Measurements from ENCODE around the gene PHACTR1.
A peak's percentile ranks its signal among the peaks of the same experiment; 100 is the strongest.

The PHACTR1 gene

DNA sequence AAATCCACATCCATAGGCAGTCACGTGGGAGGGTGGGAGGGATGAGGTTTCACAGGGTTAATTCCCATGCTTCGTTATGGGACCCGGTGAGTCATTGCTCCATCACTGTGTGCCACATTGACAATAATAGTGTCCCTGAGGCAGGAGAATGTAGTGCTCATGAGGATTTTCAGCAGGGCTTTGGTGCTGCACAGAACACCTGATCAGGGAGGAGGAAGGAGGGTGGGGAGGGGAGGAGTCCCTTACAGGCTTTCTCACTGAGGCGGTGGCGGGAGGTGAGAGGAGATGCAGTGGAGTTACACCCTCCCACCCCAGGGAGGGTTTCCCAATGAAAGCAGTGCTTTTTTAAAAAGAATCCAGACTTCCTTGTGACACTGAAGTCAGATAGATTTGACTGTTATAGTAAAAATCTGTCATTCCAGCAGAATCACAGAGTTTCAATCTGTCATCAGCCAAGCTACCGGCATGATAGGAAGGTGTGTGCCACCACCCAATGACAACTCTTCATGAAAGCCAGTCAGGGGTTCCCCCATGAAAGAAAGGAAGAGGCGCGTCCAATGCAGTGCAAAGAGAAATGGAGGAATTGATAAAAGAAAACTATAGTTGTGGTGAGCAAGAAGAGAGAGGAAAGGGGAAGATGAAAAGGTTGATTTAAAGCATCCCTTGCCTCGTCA is 467.0 kb downstream of the PHACTR1 start:
- FAIRE-seq = no peak
- TF ChIP-seq POLR2A (IDR thresholded peaks at IDR 0.05; ENCODE audit: low read depth, low read length) = no peak
- no peak for DNase-seq (ENCODE audit: insufficient read length, low spot score)

DNA sequence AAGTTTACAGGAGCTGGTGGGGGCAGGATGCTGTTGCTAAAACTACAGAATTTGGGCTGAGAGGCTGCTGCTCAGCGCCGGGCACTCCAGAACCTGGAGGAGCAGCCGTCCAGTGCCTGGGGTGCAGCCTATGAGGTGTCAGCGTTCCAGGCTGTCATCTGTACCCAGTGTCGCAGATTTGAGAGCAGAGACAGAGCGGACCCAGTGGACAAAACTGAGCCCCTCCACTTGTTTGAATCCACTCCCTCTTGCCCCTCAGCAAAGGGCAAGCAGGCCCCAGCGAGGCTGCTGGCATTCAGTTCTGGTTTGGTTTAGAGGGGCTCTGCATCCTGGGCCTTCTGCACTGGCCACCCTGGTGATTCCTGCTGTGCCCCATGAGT is 467.5 kb downstream of the PHACTR1 start:
- FAIRE-seq (no peak), DNase-seq (ENCODE audit: insufficient read length, low spot score) (no peak)
- TF ChIP-seq POLR2A (IDR thresholded peaks at IDR 0.05; ENCODE audit: low read depth, low read length) = no peak

DNA sequence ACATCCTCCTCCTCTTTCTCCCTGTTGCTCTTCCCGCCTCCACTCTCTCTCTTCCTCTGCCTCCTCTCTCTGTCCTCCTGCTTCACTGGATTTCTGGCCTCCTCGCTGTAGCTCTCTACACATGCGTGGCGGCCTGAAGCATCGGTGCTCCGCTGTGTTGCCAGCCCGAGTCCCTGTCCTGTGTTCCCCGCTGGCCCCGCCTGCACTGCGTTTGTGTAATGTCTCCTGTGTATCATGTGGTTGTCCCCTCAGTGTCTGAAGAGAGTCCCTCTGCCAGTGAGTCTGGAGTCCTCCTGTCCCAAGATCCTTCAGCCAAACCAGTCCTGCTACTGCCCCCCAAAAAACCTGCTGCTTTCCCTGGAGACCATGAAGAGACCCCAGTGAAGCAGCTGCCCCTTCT is 468.0 kb downstream of the PHACTR1 start:
- DNase-seq (ENCODE audit: insufficient read length, low spot score) = no peak
- no peak for FAIRE-seq
- TF ChIP-seq POLR2A (IDR thresholded peaks at IDR 0.05; ENCODE audit: low read depth, low read length) = no peak

GRCh38 chr6:13186861-13187260 is 470.3 kb downstream of the PHACTR1 start:
- TF ChIP-seq POLR2A (IDR thresholded peaks at IDR 0.05; ENCODE audit: low read depth, low read length) = no peak
- FAIRE-seq (no peak), DNase-seq (ENCODE audit: insufficient read length, low spot score) (no peak)

- no peak for DNase-seq (ENCODE audit: insufficient read length, low spot score)
- FAIRE-seq = no peak
Observed at GRCh38 chr6:13187692-13188091, 471.1 kb downstream of the PHACTR1 start.

GRCh38 chr6:13188306-13188705 is 471.7 kb downstream of the PHACTR1 start:
- FAIRE-seq (no peak), DNase-seq (ENCODE audit: insufficient read length, low spot score) (no peak)
- TF ChIP-seq POLR2A (IDR thresholded peaks at IDR 0.05; ENCODE audit: low read depth, low read length) = no peak

More at GRCh38 chr6:13187692-13188091, 471.1 kb downstream of the PHACTR1 start:
- no peak for TF ChIP-seq POLR2A (IDR thresholded peaks at IDR 0.05; ENCODE audit: low read depth, low read length)

- no peak for DNase-seq (ENCODE audit: insufficient read length, low spot score)
- no peak for TF ChIP-seq POLR2A (IDR thresholded peaks at IDR 0.05; ENCODE audit: low read depth, low read length)
- no peak for FAIRE-seq
Observed at GRCh38 chr6:13189710-13190109, 473.1 kb downstream of the PHACTR1 start.

DNA sequence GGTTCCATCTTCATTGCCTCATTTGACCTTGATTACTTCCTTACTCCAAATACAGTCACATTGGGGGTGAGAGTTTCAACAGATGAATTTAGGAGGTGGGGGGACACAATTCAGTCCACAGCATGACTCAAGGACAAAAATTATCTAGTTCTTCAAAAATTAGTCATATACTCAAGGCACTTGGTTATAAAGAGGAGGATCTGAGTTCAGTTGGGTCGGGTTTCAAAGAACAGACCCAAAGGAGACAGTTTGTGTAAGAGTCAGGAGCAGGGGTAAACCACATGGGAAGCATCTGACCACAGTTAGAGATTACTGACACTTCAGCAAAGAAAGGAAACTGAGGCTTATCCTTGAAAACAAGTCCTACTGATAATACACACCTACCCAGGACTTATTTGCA is 473.8 kb downstream of the PHACTR1 start:
- FAIRE-seq = no peak
- TF ChIP-seq POLR2A (IDR thresholded peaks at IDR 0.05; ENCODE audit: low read depth, low read length) = no peak
- DNase-seq (ENCODE audit: insufficient read length, low spot score) = no peak

DNA sequence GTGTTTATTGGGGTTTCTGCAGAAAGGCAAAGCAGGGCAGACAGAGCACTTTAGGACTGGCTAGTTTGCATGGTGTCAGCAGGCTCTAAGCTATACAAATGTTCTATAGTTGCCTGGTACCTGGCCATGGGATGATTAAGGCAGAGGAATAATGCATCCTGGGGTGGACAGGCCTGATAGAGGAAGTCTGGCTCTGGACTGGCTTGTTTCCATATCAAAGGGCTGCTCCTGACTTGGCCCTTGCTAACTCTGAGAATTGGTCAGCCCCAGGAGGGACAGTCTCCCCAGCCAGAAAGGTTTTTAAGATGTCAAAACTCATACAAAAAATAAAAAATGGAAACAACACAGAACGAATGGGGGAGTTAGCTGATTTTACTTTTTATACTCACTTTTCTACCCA is 474.9 kb downstream of the PHACTR1 start:
- FAIRE-seq (no peak), DNase-seq (ENCODE audit: insufficient read length, low spot score) (no peak)
- TF ChIP-seq POLR2A (IDR thresholded peaks at IDR 0.05; ENCODE audit: low read depth, low read length) = no peak

DNA sequence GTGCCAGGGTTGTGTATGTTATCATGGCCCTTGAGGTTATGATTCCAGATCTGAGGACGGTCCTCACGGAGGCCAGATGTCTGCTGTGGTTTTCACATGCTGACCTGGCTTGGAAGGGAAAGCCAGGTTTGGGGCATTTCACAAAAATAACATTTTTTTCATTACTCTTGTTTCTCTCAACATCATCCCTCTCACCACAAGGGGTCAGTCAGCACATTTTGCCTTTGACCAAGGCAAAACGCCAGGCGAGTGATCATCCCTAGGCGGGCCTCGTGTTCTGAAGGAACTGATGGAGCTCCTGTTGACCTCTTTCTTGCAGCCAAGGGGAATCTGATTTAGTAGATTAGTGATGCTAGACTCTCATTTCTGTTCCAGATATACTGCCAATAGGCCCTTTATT is 478.3 kb downstream of the PHACTR1 start:
- peak; percentile 51 for DNase-seq (ENCODE audit: insufficient read length, low spot score)
- TF ChIP-seq POLR2A (IDR thresholded peaks at IDR 0.05; ENCODE audit: low read depth, low read length) = no peak
- FAIRE-seq = no peak

DNA sequence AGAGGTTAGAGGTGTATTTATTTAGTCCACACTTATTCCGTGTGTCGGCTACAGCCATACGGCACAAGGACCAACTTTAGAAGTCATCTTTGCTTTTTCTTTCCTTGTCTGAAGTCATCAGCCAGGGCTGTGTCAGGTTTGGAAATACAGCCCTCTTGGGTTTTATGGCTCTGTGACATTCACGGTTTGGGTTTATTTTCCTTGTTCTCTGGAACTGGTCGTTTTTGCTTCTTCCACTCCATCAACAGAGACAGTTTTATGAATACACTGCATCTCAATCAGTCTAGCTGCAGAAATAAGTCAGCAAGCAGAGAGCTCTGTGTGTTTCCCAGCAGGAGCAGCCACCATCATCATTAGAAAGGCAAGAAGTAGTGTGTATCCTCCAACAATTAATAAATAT is 479.2 kb downstream of the PHACTR1 start:
- DNase-seq (ENCODE audit: insufficient read length, low spot score) (no peak), FAIRE-seq (no peak)
- TF ChIP-seq POLR2A (IDR thresholded peaks at IDR 0.05; ENCODE audit: low read depth, low read length) = no peak

DNA sequence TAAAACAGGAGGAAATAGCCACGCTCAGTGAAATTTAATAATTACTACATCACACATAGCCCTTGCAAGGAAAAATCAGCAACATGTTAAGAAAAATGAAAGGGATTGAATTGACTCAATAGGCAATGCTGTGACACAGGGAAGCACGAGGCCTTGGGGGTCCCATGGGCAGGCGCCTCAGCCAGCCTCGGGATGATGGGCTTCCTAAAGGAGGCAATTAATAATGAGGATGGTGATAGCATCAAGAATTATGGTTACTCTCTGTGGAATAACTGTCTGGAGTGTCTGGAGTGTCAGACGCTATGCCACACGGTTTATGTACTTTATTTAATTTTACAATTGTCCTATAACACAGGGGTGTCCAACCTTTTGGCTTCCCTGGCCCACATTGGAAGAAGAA is 481.6 kb downstream of the PHACTR1 start:
- no peak for FAIRE-seq
- no peak for DNase-seq (ENCODE audit: insufficient read length, low spot score)
- TF ChIP-seq POLR2A (IDR thresholded peaks at IDR 0.05; ENCODE audit: low read depth, low read length) = no peak

- no peak for DNase-seq (ENCODE audit: insufficient read length, low spot score)
- TF ChIP-seq POLR2A (IDR thresholded peaks at IDR 0.05; ENCODE audit: low read depth, low read length) = no peak
- FAIRE-seq = no peak
Observed at GRCh38 chr6:13201336-13201735, 484.8 kb downstream of the PHACTR1 start.

DNA sequence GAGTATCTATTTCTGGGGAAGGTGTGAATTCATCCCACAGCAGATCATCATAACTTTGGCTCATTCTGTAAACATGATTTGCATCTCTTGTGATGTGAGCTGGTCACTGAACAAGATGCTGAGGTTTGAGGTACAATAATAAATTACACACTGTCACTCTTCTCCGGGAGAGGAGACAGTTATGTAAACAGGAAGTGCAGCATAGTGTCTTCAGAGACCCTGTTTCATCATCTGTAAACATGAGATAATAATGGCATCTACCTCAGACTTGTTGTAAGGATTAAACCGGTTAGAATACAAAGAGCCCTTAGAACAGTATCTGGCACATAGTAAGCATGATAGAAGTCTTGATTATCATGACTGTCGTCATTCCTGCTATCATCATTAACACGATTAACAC is 486.6 kb downstream of the PHACTR1 start:
- FAIRE-seq (no peak), DNase-seq (ENCODE audit: insufficient read length, low spot score) (no peak)
- no peak for TF ChIP-seq POLR2A (IDR thresholded peaks at IDR 0.05; ENCODE audit: low read depth, low read length)

- DNase-seq (ENCODE audit: insufficient read length, low spot score) = no peak
- TF ChIP-seq POLR2A (IDR thresholded peaks at IDR 0.05; ENCODE audit: low read depth, low read length) = no peak
- FAIRE-seq = no peak
Observed at GRCh38 chr6:13205106-13205505, 488.5 kb downstream of the PHACTR1 start.

DNA sequence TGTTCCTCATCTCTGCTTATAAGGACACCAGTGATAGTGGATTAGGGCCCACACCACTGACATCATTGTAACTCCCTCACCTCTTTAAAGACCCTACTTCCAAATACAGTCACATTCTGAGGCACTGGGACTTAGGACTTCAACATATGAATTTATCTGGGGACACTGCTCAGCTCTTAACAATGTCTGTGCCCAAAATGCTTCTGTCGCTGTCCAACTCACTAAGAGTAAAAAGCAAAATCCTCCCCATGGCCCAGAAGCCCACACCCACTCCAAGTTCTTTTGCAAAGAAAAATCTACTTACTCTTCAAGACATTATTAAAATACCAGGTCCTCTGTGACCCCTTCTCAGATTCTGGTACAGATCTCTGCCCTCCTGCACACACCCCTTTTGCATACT is 495.5 kb downstream of the PHACTR1 start:
- TF ChIP-seq POLR2A (IDR thresholded peaks at IDR 0.05; ENCODE audit: low read depth, low read length) = no peak
- FAIRE-seq = no peak
- DNase-seq (ENCODE audit: insufficient read length, low spot score) = no peak
